HG02870 (cell line): ENCODE data around the gene SLC51B.
"Not testable (repeated sequence)": the region's sequence is repeated elsewhere in the genome, so short reads cannot be mapped to it uniquely, and the experiment has no call there.

Experiments
- ATAC-seq: cut with Tn5 transposase; IDR thresholded peaks from one replicate; pipeline ENCODE4 v1.9.1; 2021; ENCODE audit warnings: mild to moderate bottlenecking, moderate library complexity; ENCODE audit not compliant: unreplicated experiment

Gene SLC51B

DNA sequence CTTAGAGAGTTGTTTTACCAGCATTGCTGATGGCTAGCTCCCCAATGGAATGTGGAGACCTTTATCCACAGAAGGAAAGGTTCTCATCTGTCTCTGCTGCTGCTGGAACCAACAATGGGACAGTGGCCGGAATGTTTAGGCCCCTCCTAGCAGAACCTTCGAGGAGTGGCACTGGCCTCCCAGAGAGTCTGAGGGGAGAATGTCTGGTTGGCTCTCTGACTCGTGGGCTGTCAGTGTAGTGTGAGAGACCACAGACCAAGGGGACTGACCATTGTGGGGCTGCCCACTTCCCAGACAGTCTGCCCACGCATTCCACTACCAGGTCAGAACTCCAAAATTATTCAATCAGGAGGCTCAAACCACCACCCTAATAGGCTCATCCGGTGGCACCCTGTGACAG, 17.5 kb downstream of the SLC51B start:
- ATAC-seq = no peak

DNA sequence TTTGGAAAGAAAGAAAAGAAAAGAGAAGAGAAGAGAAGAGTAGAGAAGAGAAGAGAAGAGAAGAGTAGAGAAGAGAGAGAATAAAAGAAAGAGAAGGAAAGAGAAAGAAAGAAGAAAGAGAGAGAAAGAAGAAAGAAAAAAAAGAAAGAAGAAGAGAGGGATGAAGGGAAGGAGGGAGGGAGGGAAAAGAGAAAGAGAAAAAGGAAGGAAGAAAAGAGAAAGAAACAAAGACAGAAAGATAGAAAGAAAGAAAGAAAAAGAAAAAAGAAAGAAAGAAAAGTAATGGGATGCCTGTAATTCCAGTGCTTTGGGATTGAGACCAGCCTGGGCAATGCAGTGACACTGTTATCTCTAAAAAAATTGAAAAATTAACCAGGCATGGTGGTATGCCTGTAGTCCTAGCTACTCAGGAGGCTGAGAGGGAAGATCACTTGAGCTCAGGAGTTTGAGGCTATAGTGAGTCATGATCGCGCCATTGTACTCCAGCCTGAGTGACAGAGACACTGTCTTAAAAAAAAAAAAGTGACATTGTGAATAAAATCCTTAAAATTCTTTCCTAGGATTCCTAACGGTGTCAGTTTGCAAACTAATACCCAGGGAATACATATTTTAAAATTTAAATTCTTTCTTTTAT, 20.9 kb downstream of the SLC51B start:
- no peak for ATAC-seq

DNA sequence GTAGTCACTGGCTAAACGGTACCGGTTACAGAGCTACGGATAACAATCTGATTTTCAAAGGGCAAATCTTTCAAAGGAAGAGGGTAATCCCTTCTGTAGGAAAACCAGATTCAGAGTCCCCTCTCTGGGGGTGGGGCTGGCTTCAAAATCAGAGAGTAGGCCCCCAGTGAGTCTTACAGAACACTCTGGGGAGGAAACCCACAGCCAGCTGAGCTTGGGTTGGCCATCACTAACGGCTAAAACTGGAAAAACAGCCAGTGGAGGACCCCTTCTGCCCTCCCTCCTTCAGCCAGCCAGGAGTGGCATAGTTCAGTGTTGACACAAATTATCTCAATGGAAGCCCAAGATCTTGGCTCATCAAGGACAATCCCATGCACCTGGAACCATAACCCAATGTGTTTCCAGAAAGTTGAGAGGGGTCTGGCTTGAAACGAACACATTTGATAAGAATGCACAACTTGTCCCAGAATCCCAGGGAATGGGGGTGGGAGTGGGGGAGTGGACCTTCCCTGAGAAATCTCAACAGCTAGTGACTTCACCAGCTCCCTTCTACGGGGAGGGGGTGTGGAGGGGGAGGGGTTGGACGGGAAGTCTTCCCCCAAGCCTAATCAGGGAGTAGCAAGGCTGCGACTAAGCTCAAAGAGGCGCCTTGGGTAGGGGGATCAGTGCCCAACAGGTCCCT, 21.6 kb downstream of the SLC51B start:
- no peak for ATAC-seq

DNA sequence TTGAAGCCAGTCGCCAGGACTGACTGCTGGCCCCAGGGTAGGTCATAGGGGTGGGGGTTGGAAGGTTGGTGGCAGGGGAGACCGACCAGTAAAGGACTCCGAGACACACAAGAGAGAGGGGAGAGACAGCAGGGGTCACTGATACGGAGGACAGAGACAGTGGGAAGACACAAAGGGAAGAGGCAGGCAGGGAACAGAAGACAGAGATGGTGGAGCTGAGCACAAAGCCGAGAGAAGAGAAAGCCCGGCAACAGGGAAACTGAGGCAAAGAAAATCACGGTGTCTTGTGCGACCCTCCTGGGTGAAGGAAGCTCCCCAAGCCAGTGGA, 22.1 kb downstream of the SLC51B start:
- ATAC-seq = no peak

DNA sequence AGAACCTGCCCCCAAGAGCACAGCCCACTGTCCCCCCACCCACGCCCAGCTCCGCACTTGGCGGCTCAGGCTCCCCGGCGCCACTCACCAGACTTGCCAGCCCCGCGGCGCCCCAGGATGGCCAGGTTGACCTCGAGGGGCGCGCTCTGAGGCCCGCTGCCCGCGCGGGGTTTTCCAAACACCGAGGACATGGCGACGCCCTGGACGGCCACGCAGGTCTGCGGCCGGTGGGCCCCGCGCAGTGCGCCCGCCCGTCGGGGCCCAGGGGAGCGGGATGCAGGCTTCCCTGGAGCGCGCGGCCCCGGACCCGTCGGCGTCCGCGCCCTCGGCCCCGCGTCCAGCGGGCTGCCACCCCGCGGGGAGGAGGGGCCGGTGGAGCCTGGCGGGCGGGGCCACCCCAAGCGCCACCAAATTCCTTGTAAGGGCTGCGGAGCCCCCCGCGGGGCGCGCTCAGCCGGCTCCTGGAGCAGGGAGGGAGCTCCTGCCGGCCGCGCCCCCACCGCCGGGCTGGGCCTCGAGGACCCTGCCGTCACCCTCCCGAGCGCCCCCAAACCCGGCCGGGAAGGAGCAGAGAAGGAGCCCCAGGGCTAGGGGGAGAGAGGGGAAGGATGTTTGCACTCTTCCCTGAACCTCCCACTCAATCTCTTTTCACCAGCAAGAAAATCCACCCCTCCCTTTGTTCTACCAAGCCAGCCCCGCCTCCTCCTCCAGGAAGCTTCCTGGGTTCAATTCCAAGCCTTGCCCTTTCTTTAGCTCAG, 22.6 kb downstream of the SLC51B start, which contains the start of gene RASL12:
Gene RASL12, minus strand, starts transcription at position 347 of the 758 bp plus-strand sequence. Its CDS starts 156 bp downstream, at position 191.
- no peak for ATAC-seq

DNA sequence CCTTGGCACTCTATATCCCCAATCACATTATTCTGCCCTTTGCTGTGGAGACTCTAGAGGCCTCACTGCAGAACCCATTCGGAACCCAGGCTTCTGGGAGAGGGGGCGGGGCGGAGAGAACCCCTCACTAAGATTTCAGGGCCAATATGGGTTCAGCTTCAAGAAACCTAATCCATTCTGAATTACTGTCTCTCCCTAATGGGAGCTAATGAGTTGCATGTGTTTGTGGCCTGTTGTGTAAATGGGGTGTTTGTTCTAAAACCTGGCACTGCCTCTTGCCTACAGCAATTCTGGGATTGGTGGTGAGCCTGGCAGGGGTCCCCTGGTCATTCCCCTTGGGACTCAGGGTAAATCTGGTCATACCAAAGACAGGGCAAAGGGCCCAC, 23.2 kb downstream of the SLC51B start:
- no peak for ATAC-seq

DNA sequence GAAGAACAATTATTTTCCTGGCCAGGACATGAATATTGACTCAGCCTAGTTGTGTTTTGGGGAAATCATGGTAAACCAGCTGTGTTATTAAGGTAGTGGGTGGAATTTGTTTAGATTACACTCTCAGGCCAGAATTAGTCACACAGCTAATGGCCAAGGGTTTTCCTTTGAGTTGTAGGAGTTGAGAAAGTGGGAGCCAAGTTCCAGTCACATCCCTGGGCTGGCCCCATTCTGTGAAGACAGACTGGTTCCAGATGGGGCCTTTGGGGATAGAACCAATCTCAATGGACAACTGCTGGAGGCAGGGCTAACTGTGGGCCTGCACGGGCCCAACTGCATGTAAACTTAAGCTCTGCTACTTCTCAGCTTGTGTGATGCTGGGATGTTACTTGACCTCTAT, 24.0 kb downstream of the SLC51B start:
- ATAC-seq = no peak

DNA sequence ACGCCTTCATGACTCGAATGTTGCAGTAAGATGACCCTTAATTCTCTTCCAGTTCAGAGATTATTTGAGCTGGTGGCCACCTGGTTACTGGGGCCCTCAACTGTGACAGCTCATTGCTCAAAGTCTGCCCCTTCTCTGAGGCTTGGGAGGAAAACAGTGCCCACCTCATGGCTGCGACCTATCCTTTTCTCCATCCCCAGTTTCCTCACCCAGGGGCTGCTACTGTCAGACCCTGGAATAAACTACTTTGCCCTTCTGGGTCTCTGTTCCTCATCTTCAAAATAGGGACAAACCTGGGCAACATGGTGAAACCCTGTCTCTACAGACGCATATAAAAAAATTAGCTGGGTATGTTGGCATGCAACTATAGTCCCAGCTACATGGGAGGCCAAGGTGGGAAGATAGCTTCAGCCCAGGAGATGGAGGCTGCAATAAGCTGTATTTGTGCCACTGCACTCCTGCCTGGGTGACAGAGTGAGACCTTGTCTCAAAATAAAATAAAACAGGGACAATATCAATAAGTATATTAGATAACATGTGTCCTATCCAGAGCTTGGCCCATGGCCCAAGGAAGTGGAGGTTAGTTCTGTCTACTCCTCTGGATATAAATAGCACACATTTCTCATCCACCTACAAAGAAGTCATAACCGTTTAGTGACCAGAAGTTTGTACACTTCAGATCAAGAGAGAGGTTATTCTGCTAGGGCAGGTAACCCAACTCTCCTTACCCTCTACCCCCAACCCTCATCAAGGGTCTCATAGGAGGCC, 24.8 kb downstream of the SLC51B start:
- no peak for ATAC-seq

DNA sequence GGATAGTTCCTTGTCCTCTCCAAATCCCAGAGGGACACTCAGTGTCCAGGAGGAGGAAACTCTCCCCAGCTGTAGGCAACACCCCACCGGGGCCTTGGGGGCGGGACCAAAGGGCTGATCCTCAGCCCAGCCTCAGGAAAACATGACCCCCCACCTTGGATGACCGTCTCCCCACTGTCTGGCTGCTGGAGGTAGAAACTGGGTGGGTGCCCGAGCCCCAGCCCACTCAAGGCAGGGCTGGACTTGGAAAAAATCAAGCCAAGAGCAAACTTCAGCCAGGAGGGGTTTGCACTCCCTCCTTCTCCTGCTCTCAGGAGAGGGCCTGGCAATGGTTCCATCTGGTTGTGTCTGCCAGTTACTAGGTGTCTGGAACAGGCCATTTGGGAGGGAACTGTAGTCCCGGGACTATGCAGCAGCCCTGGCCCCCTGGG, 26.2 kb downstream of the SLC51B start:
- no peak for ATAC-seq

DNA sequence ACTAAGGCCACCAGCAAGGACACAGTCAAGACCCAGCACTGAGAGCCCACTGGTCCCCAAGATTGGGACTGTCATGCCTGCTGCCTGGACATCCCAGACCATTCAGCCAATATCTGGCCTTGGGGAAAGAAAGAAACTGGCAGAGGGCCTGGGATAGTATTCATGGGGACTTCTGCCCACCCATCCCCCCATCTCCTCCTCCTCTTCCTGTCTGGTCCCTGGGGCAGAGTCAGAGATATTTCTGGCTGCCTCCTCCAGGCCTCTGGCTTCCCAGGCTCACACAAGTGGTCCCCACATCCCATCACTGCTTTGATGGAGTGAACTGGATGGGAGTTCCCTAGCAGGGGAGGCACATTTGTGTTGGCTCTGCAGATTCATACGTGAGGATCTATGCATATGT, 26.8 kb downstream of the SLC51B start:
- ATAC-seq = no peak

DNA sequence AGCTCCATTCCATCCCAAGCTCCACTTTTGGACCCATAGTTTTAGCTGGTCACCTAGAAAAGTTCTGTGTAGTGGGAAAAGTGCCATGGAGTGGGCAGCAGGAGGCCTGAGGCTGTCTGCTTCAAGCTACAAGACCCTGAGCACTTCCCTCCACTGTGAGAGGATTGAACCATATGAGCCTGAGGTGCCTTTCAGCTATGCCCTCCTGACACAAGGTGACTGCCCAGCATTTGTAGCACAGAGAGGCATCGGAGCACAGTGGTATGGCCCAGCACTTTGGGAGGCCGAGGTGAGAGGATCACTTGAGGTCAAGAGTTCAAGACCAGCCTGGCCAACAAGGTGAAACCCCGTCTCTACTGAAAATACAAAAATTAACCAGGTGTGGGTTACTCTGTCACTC, 27.4 kb downstream of the SLC51B start:
- no peak for ATAC-seq

DNA sequence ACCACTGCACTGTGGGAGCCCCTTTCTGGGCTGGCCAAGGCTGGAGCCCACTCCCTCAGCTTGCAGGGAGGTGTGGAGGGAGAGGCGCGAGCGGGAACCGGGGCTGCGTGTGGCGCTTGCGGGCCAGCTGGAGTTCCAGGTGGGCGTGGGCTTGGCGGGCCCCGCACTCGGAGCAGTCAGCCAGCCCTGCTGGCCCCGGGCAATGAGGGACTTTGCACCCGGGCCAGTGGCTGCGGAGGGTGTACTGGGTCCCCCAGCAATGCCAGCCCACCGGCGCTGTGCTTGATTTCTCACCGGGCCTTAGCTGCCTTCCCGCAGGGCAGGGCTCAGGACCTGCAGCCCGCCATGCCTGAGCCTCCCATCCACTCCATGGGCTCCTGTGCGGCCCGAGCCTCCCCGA, 29.8 kb downstream of the SLC51B start:
- ATAC-seq = not testable (repeated sequence)

DNA sequence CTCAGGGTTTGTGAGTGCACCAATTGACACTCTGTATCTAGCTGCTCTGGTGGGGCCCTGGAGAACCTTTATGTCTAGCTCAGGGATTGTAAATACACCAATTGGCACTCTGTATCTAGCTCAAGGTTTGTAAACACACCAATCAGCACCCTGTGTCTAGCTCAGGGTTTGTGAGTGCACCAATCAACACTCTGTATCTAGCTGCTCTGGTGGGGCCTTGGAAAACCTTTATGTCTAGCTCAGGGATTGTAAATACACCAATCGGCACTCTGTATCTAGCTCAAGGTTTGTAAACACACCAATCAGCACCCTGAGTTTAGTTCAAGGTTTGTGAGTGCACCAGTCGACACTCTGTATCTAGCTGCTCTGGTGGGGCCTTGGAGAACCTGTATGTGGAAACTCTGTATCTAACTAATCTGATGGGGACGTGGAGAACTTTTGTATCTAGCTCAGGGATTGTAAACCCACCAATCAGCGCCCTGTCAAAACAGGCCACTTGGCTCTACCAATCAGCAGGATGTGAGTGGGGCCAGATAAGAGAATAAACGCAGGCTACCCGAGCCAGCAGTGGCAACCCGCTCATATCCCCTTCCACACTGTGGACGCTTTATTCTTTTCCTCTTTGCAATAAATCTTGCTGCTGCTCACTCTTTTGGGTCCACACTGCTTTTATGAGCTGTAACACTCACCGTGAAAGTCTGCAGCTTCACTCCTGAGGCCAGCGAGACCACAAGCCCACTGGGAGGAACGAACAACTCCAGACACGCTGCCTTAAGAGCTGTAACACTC, 30.6 kb downstream of the SLC51B start:
- not testable (repeated sequence) for ATAC-seq

DNA sequence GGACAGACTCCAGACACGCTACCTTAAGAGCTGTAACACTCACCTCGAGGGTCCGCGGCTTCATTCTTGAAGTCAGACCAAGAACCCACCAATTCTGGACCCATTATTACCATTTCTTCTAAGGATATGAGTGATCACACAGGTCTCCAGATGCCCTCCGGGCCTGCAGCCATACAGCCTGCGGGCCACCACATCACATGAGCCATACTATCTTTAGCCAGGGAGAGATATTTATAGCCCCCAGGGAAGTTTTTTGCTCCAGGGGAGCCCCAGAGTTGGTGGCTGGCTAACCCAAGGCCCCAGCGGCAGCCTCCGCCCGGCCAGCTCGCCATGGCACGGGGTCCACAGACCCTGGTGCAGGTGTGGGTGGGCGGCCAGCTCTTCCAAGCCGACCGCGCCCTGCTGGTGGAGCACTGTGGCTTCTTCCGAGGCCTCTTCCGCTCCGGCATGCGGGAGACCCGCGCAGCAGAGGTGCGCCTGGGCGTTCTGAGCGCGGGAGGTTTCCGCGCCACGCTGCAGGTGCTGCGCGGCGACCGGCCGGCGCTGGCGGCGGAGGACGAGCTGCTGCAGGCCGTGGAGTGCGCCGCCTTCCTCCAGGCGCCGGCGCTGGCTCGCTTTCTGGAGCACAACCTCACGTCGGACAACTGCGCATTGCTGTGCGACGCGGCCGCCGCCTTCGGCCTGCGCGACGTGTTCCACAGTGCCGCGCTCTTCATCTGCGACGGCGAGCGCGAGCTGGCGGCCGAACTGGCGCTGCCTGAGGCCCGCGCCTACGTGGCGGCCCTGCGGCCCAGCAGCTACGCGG, 31.5 kb downstream of the SLC51B start, which contains the start of gene KBTBD13:
Gene KBTBD13, plus strand, starts transcription at position 261 of the 805 bp plus-strand sequence. Its CDS starts 70 bp downstream, at position 331.
- no peak for ATAC-seq

DNA sequence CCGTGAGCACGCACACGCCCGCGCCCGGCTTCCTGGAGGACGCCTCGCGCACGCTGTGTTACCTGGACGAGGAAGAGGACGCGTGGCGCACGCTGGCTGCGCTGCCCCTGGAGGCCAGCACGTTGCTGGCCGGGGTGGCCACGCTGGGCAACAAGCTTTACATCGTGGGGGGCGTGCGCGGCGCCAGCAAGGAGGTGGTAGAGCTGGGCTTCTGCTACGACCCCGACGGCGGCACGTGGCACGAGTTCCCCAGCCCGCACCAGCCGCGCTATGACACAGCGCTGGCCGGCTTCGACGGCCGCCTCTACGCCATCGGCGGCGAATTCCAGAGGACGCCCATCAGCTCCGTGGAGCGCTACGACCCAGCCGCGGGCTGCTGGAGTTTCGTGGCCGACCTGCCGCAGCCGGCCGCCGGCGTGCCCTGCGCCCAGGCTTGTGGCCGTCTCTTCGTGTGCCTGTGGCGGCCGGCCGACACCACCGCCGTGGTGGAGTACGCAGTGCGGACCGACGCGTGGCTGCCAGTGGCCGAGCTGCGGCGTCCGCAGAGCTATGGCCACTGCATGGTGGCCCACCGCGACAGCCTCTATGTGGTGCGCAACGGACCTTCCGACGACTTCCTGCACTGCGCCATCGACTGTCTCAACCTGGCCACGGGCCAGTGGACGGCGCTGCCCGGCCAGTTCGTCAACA, 32.2 kb downstream of the SLC51B start:
- no peak for ATAC-seq

DNA sequence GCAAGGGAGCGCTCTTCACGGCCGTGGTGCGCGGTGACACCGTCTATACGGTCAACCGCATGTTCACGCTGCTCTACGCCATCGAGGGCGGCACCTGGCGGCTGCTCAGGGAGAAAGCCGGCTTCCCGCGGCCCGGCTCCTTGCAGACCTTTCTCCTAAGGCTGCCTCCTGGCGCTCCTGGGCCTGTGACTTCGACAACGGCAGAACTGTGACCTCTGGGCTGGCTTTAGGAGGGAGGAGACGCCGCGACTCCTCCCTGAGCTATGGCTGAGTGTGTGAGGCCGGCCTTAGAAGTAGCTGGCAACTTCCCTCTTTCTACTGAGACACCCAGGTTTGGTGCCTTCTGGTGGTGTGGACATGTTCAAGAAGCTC, 32.8 kb downstream of the SLC51B start:
- no peak for ATAC-seq

DNA sequence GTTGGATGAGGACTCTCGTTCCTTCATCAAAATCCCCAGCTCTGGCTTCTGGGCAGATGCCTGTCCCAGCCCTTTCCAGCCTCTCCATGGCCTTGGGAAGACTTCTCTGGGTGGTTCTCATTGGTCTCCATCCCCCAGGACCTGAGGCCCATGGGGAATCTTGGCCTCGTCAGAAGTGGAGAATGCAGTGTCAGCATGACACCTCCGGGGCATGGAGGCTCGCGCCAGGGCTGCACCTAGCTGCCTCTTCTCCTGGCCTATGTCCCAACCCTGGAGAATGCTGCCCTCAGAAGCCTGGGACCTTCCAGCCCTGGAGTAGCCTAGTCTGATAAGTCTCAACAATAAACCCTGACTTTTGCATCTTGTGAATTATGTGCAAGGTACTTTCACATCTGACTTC, 34.4 kb downstream of the SLC51B start:
- no peak for ATAC-seq

DNA sequence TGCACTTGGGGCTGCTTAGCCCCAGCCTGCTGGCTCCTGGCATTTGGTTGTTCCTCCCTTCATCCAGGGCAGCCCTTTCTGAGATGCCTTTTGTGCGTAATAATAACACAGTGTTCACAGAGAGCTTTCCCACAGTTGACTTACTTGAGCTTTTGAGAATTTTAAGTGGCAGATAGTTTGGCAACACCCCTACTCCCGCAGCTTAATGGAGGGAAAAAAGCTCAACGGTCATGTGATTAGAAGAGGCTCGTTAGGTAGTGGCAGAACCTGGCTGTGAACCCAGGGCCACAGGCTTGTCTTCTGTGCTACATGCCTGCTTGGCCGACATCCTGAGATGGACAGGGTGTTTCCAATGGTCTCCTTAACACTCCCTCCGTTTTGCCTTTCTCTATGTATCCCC, 36.1 kb downstream of the SLC51B start:
- no peak for ATAC-seq

DNA sequence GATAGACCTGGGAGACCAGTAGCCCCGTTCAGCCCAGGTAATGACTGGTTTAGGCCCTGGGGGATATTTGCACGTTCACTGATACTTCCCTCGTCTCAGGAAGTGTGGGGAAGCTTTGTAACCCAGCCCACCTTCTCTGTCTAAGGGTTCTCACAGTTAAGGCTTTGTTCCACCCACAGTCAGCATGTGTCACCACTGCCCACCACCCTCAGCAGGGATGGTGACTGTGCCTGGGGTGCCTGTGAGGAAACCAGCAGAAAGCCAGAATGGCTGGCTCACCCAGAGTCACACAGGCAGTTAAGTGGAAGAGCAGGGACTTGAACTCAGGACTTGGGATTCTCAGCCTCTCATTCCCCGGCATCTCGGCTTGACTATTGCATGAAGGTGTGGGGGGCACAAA, 36.6 kb downstream of the SLC51B start:
- no peak for ATAC-seq
